ENCODE results near the gene PRSS12.

GRCh38 chr4:118373614-118374255 is 20.9 kb upstream of the PRSS12 start:
- no peak for TF ChIP-seq CTCF (IDR thresholded peaks at IDR 0.05; ENCODE audit: poor library complexity, severe bottlenecking)
- TF ChIP-seq TAF1 (IDR thresholded peaks at IDR 0.05; ENCODE audit: low read depth), result no peak
- no peak for TF ChIP-seq EZH2 (IDR thresholded peaks at IDR 0.05; ENCODE audit: borderline replicate concordance, insufficient read depth, low read length, poor library complexity, severe bottlenecking)
- TF ChIP-seq EP300 (conservative IDR thresholded peaks at IDR 0.05; ENCODE audit: poor library complexity, severe bottlenecking), result no peak
- no peak for TF ChIP-seq MXI1 (conservative IDR thresholded peaks at IDR 0.05; ENCODE audit: poor library complexity, severe bottlenecking)
- no peak for TF ChIP-seq POLR2AphosphoS5 (IDR thresholded peaks at IDR 0.05)

All from neural cell (in vitro differentiated cells).